Activated T-helper 2 cell treated with anti-CD3 and anti-CD28 coated beads, Interferon-gamma antibody, Interleukin-2, Interleukin-4, amounts not matched to agents 10 μg/mL and 5 μg/mL and 100 μg/mL, durations not matched to agents 14 hours and 24 hours and 36 hours (primary cell): ENCODE results near the gene SMARCA2. TPM values are rescaled to one million over a fixed set of nuclear protein-coding genes. Genes with fewer than 3 reads are reported as not detected.
A peak's percentile ranks its signal among the peaks of the same experiment; 100 is the strongest.
"Not testable (repeated sequence)": the region's sequence is repeated elsewhere in the genome, so short reads cannot be mapped to it uniquely, and the experiment has no call there.

Experiments used
- DNase-seq: peaks from one replicate; pipeline ENCODE4 v3.0.0; 2021; ENCODE audit warnings: low spot score
- H3K27ac Mint-ChIP-seq: one replicate; pipeline ENCODE4 v1.8.0; 2021; ENCODE audit warnings: mixed read lengths
- H3K27me3 Mint-ChIP-seq: one replicate; pipeline ENCODE4 v1.8.0; 2021; ENCODE audit warnings: low read depth, mixed read lengths
- H3K36me3 Mint-ChIP-seq: one replicate; pipeline ENCODE4 v1.8.0; 2021; ENCODE audit warnings: low read depth, mixed read lengths
- H3K4me1 Mint-ChIP-seq: one replicate; pipeline ENCODE4 v1.8.0; 2021; ENCODE audit warnings: low read depth, mixed read lengths
- H3K4me3 Mint-ChIP-seq: one replicate; pipeline ENCODE4 v1.8.0; 2021; ENCODE audit warnings: low read depth, mild to moderate bottlenecking, moderate library complexity, mixed read lengths
- H3K9me3 Mint-ChIP-seq: one replicate; pipeline ENCODE4 v1.8.0; 2021; ENCODE audit warnings: mixed read lengths
- intact Hi-C: fragments of 100-400 bp; cut with micrococcal nuclease; formaldehyde crosslinking; loops from one replicate; pipeline ENCODE4 v1.15.1; 2023
- total RNA-seq: library from RNA; stranded (reverse); gene quantifications from 2 replicates; pipeline ENCODE4 v1.2.3, GENCODE V29; 2022

The SMARCA2 gene
- total RNA-seq, 1 donor from 2014 or later: 84.5 TPM

- DNase-seq: no peak
- Mint-ChIP-seq H3K27ac (no peak overlapping the region), H3K4me1 (peaks cover 21% of the 10 kb centered on the region), H3K9me3 (no peaks in the 10 kb centered on the region), H3K4me3 (no peak overlapping the region), H3K27me3 (no peaks in the 10 kb centered on the region), H3K36me3 (peaks cover 61% of the 10 kb centered on the region)
- intact Hi-C loops: loop anchor here (2.0 kb wide), 1 partner anchor 32 kb away; no protein-coding TSS in a partner anchor
Measured at GRCh38 chr9:2126331-2126803, 111.2 kb downstream of the SMARCA2 start.

GRCh38 chr9:2127486-2127885 is 112.3 kb downstream of the SMARCA2 start:
- H3K27me3 Mint-ChIP-seq: no peaks in the 10 kb centered on the region
- H3K27ac Mint-ChIP-seq: no peak overlapping the region
- no peak for DNase-seq
- peaks cover 57% of the 10 kb centered on the region for H3K36me3 Mint-ChIP-seq
- H3K4me1 Mint-ChIP-seq: peaks cover 25% of the 10 kb centered on the region
- no peak overlapping the region for H3K4me3 Mint-ChIP-seq
- intact Hi-C loops: loop anchor here (2.0 kb wide), 1 partner anchor 31 kb away; no protein-coding TSS in a partner anchor
- H3K9me3 Mint-ChIP-seq: no peaks in the 10 kb centered on the region

DNA sequence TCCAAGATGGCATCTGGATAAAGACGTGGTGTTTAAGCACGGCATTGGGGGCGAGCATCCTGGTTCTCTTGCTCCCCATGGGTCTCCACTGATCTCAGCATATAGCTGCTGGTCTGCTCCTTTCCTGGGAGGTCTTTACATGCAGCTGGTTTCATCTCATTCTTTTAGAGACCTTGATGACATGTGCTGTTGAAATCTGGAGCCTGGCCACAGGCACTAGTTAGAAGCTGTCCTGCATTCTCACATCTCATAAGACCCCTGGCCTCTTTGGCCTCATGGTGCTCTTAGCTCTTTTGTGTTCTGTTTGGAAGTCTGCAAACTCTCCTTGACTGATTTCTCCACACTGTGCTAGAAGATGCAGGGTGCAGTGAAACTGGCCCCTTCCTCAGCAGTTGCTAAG is 113.0 kb downstream of the SMARCA2 start:
- Mint-ChIP-seq H3K36me3 (peaks cover 55% of the 10 kb centered on the region), H3K27ac (peak overlapping the region; percentile 20), H3K4me1 (peaks cover 25% of the 10 kb centered on the region), H3K4me3 (no peak overlapping the region), H3K27me3 (no peaks in the 10 kb centered on the region), H3K9me3 (no peaks in the 10 kb centered on the region)
- intact Hi-C loops: no loop called here
- DNase-seq: no peak

GRCh38 chr9:2128618-2129017 is 113.5 kb downstream of the SMARCA2 start:
- Mint-ChIP-seq H3K4me1 (peaks cover 25% of the 10 kb centered on the region), H3K27ac (no peak overlapping the region), H3K27me3 (no peaks in the 10 kb centered on the region), H3K9me3 (no peaks in the 10 kb centered on the region), H3K36me3 (peaks cover 50% of the 10 kb centered on the region), H3K4me3 (no peak overlapping the region)
- intact Hi-C loops: no loop called here
- no peak for DNase-seq

- no peak overlapping the region for H3K27ac Mint-ChIP-seq
- H3K36me3 Mint-ChIP-seq: peaks cover 45% of the 10 kb centered on the region
Measured at GRCh38 chr9:2130941-2131340, 115.8 kb downstream of the SMARCA2 start.

DNA sequence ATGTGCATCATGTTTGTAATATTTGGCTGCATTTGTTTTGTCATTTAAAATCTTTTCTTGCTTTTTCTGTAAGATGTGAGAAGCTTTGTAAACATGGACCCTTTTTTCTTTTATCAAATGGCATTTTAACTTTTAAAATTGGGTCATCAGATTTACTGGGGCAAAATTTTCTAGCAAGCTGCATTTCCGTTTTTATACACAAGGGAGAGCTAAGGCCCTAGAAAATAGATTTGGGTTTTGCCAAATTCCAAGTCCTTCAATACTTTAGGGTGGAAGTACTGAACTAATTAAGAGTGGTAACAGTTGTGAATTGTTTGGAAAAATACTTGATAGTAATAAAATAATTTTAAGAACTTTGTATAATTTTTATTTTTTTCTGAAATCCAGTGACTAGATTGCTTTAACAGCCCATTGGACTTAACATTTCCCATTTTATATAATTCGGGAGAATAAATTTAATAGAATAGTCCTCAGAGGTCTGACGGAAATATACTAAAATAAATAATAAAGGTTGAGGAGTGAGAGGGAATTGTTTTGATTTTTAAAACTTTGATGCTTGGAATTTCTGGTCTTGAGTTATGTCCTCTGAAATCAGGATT is 117.4 kb downstream of the SMARCA2 start:
- Mint-ChIP-seq H3K4me1 (peaks cover 7% of the 10 kb centered on the region), H3K36me3 (peaks cover 44% of the 10 kb centered on the region), H3K4me3 (no peak overlapping the region), H3K27me3 (no peaks in the 10 kb centered on the region), H3K27ac (no peak overlapping the region), H3K9me3 (no peaks in the 10 kb centered on the region)
- no peak for DNase-seq
- intact Hi-C loops: loop anchor here (2.0 to 5.0 kb wide), 2 partner anchors 46 to 595 kb away; no protein-coding TSS in a partner anchor

More at GRCh38 chr9:2130941-2131340, 115.8 kb downstream of the SMARCA2 start:
- intact Hi-C loops: loop anchor here (5.0 kb wide), 1 partner anchor 596 kb away; no protein-coding TSS in a partner anchor
- H3K27me3 Mint-ChIP-seq: no peaks in the 10 kb centered on the region
- H3K4me1 Mint-ChIP-seq: peaks cover 14% of the 10 kb centered on the region
- no peak for DNase-seq
- H3K4me3 Mint-ChIP-seq: no peak overlapping the region
- H3K9me3 Mint-ChIP-seq: no peaks in the 10 kb centered on the region

DNA sequence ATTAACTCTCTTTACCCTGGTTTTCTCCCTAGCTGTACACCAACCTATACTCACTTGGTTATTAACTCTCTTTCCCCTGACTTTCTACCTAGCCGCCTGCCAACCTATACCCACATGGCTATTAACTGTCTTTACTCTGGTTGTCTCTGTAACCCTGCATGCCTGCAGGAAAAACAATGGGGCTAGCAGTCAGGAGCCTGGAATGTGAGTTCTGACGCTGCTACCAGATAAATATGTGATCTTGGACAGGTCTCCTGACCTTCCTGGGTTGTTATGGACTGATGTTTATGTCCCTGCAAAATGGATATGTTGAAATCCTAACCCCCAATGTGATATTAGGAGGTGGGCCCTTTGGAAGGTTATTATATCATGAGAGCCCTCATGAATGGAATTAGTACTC is 119.2 kb downstream of the SMARCA2 start:
- no peak overlapping the region for H3K4me3 Mint-ChIP-seq
- peaks cover 44% of the 10 kb centered on the region for H3K36me3 Mint-ChIP-seq
- H3K27me3 Mint-ChIP-seq: no peaks in the 10 kb centered on the region
- intact Hi-C loops: loop anchor here (5.0 kb wide), 1 partner anchor 593 kb away; no protein-coding TSS in a partner anchor
- H3K27ac Mint-ChIP-seq: no peak overlapping the region
- DNase-seq: no peak
- H3K9me3 Mint-ChIP-seq: no peaks in the 10 kb centered on the region
- peaks cover 7% of the 10 kb centered on the region for H3K4me1 Mint-ChIP-seq

- intact Hi-C loops: no loop called here
- Mint-ChIP-seq H3K4me1 (peaks cover 3% of the 10 kb centered on the region), H3K9me3 (no peaks in the 10 kb centered on the region), H3K27ac (no peak overlapping the region), H3K4me3 (no peak overlapping the region), H3K27me3 (no peaks in the 10 kb centered on the region), H3K36me3 (peaks cover 67% of the 10 kb centered on the region)
- no peak for DNase-seq
Measured at GRCh38 chr9:2138646-2139045, 123.5 kb downstream of the SMARCA2 start.

GRCh38 chr9:2140600-2141223 is 125.6 kb downstream of the SMARCA2 start:
- H3K36me3 Mint-ChIP-seq: peaks cover 65% of the 10 kb centered on the region
- no peaks in the 10 kb centered on the region for H3K27me3 Mint-ChIP-seq
- H3K4me3 Mint-ChIP-seq: no peak overlapping the region
- H3K27ac Mint-ChIP-seq: no peak overlapping the region
- peaks cover 3% of the 10 kb centered on the region for H3K4me1 Mint-ChIP-seq
- DNase-seq: no peak
- H3K9me3 Mint-ChIP-seq: no peaks in the 10 kb centered on the region
- intact Hi-C loops: no loop called here

GRCh38 chr9:2142212-2142611 is 127.1 kb downstream of the SMARCA2 start:
- Mint-ChIP-seq H3K9me3 (no peaks in the 10 kb centered on the region), H3K27ac (no peak overlapping the region), H3K4me3 (no peak overlapping the region), H3K4me1 (peaks cover 3% of the 10 kb centered on the region), H3K36me3 (peaks cover 61% of the 10 kb centered on the region), H3K27me3 (no peaks in the 10 kb centered on the region)
- DNase-seq: no peak
- intact Hi-C loops: no loop called here

DNA sequence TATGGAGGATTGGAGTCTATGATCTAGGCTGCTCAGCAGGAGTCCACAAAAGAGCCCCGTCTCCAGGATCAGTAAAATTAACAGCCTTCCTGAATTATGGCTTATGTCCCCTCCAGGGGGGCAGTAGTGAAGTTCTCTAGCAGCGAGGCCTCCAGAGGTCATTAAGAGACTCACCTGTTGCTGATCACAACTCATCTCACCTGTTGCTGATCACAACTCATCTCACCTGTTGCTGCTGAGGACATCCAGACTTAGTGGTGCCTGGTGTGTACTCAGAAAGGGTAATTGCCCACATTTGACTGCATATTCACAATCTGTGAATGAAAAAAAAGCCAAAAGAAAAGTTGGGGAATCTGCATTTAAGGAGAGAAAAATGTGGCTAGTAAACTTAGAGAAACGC is 129.5 kb downstream of the SMARCA2 start:
- DNase-seq: no peak
- intact Hi-C loops: no loop called here

DNA sequence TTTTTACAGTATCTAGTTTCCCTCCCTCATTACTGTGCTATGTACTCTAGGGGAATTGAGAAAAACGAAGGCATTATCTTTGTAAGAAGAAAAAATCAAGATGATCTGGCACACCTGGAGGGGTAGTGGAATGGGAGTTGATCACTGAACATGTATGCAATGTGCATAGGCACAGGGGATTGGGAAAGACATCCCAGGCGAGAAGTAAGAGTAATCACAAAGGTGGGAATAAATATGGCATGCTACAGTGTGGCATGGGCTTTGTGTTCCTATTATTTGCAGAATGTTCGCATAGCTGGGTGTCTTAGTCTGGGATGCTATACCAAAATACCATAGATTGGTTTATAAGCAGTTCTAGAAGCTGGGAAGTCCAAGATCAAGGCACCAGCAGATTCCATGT is 130.6 kb downstream of the SMARCA2 start:
- intact Hi-C loops: no loop called here
- Mint-ChIP-seq H3K4me1 (peaks cover 3% of the 10 kb centered on the region), H3K36me3 (peaks cover 59% of the 10 kb centered on the region)

More for the DNA sequence above, 129.5 kb downstream of the SMARCA2 start:
- Mint-ChIP-seq H3K36me3 (peaks cover 58% of the 10 kb centered on the region), H3K27ac (no peak overlapping the region), H3K4me3 (no peak overlapping the region), H3K9me3 (peaks cover 4% of the 10 kb centered on the region), H3K27me3 (no peaks in the 10 kb centered on the region), H3K4me1 (peaks cover 3% of the 10 kb centered on the region)

GRCh38 chr9:2146700-2147099 is 131.6 kb downstream of the SMARCA2 start:
- H3K4me3 Mint-ChIP-seq, DNase-seq, H3K27ac Mint-ChIP-seq, H3K27me3 Mint-ChIP-seq, H3K9me3 Mint-ChIP-seq, H3K4me1 Mint-ChIP-seq, intact Hi-C loops: not testable (repeated sequence)
- H3K36me3 Mint-ChIP-seq: peaks cover 60% of the 10 kb centered on the region

More for the DNA sequence above, 130.6 kb downstream of the SMARCA2 start:
- Mint-ChIP-seq H3K9me3 (peaks cover 4% of the 10 kb centered on the region), H3K27ac (no peak overlapping the region), H3K27me3 (no peaks in the 10 kb centered on the region), H3K4me3 (no peak overlapping the region)
- DNase-seq: no peak
